ENCODE results near the gene NDUFA6. TPM values are rescaled to one million over a fixed set of nuclear protein-coding genes. Genes with fewer than 3 reads are reported as not detected.

NDUFA6 gene
- total RNA-seq, 1 donor from 2014 or later = 43.5 TPM

- intact Hi-C loops (cut with DNase I) = no loop called here
- H3K27ac ChIP-seq = peak overlapping the region; percentile 98
- ATAC-seq = no peak
Measured at GRCh38 chr22:42077486-42078125, 13.0 kb downstream of the NDUFA6 start.

GRCh38 chr22:42076764-42077485, 13.6 kb downstream of the NDUFA6 start:
- no peak for TF ChIP-seq CTCF (IDR thresholded peaks at IDR 0.05)
- Histone ChIP-seq H3K4me1 (peaks cover 42% of the 10 kb centered on the region), H3K36me3 (peaks cover 21% of the 10 kb centered on the region), H3K9me3 (no peaks in the 10 kb centered on the region), H3K4me3 (no peak overlapping the region), H3K27me3 (ENCODE audit: low read depth) (no peaks in the 10 kb centered on the region), H3K27ac (peak overlapping the region; percentile 98)
- ATAC-seq (no peak), DNase-seq (no peak)
- intact Hi-C loops (cut with DNase I) = no loop called here

More at GRCh38 chr22:42077486-42078125, 13.0 kb downstream of the NDUFA6 start:
- no peak overlapping the region for H3K4me3 ChIP-seq
- peaks cover 42% of the 10 kb centered on the region for H3K4me1 ChIP-seq
- no peak for TF ChIP-seq CTCF (IDR thresholded peaks at IDR 0.05)
- peaks cover 28% of the 10 kb centered on the region for H3K36me3 ChIP-seq
- no peak for DNase-seq
- H3K27me3 ChIP-seq (ENCODE audit: low read depth) = no peaks in the 10 kb centered on the region
- no peaks in the 10 kb centered on the region for H3K9me3 ChIP-seq

GRCh38 chr22:42074846-42075676, 15.5 kb downstream of the NDUFA6 start:
- Histone ChIP-seq H3K9me3 (no peaks in the 10 kb centered on the region), H3K27ac (peak overlapping the region; percentile 96), H3K36me3 (peaks cover 20% of the 10 kb centered on the region), H3K4me3 (peak overlapping the region; percentile 73), H3K4me1 (peaks cover 47% of the 10 kb centered on the region), H3K27me3 (ENCODE audit: low read depth) (no peaks in the 10 kb centered on the region)
- intact Hi-C loops (cut with DNase I) = no loop called here
- DNase-seq (no peak), ATAC-seq (no peak)
- TF ChIP-seq CTCF (IDR thresholded peaks at IDR 0.05) = no peak

GRCh38 chr22:42074132-42074811, 16.3 kb downstream of the NDUFA6 start, which contains the start of gene PHETA2:
PHETA2 (plus strand) TSS chr22:42074248; CDS start chr22:42077294, 3,046 bp downstream.
- ATAC-seq (peak; percentile 4 to 9), DNase-seq (peak; percentile 77)
- peak within 1 kb of the TSS; percentile 73 for H3K4me3 ChIP-seq
- peaks cover 55% of the 10 kb centered on the region for H3K4me1 ChIP-seq
- peak; percentile 55 for TF ChIP-seq CTCF (IDR thresholded peaks at IDR 0.05)
- intact Hi-C loops (cut with DNase I) = no loop called here
- no peaks in the 10 kb centered on the region for H3K9me3 ChIP-seq
- peak within 1 kb of the TSS; percentile 96 for H3K27ac ChIP-seq
- H3K27me3 ChIP-seq (ENCODE audit: low read depth) = no peaks in the 10 kb centered on the region
- peaks cover 20% of the 10 kb centered on the region for H3K36me3 ChIP-seq

GRCh38 chr22:42073621-42074041, 16.9 kb downstream of the NDUFA6 start:
- Histone ChIP-seq H3K4me3 (peak overlapping the region; percentile 73), H3K27me3 (ENCODE audit: low read depth) (no peaks in the 10 kb centered on the region), H3K4me1 (peaks cover 57% of the 10 kb centered on the region), H3K9me3 (no peaks in the 10 kb centered on the region), H3K27ac (peak overlapping the region; percentile 96), H3K36me3 (peaks cover 20% of the 10 kb centered on the region)
- ATAC-seq (no peak), DNase-seq (no peak)
- intact Hi-C loops (cut with DNase I) = no loop called here
- TF ChIP-seq CTCF (IDR thresholded peaks at IDR 0.05) = no peak

Measured in lower lobe of right lung (tissue), 2 donors.